ENCODE measurements around the gene ENOSF1. TPM values are rescaled to one million over a fixed set of nuclear protein-coding genes. Genes with fewer than 3 reads are reported as not detected.

ENOSF1 gene
- total RNA-seq, 1 experiment from 2014 or later = 44.6 TPM

DNA sequence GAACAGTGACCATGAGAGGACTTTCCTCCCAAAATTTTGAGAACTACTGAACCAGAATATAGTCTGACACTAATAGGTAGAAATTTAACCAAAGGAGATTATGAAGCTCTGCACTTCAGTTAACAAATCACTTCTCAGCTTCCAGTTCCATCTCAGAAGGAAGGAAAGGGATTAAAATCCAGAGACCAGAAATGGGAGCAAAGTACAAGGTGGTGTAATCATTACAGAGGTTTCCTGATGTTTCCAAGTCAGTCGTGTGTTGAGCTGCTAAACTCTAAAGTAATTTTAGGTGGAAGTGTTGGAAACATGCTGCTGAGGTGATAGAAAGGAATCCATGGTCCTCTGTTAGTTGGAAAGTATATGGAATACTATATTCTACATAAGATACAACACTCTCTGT is 44.2 kb downstream of the ENOSF1 start (continued):
- TF ChIP-seq, protein P1, sequence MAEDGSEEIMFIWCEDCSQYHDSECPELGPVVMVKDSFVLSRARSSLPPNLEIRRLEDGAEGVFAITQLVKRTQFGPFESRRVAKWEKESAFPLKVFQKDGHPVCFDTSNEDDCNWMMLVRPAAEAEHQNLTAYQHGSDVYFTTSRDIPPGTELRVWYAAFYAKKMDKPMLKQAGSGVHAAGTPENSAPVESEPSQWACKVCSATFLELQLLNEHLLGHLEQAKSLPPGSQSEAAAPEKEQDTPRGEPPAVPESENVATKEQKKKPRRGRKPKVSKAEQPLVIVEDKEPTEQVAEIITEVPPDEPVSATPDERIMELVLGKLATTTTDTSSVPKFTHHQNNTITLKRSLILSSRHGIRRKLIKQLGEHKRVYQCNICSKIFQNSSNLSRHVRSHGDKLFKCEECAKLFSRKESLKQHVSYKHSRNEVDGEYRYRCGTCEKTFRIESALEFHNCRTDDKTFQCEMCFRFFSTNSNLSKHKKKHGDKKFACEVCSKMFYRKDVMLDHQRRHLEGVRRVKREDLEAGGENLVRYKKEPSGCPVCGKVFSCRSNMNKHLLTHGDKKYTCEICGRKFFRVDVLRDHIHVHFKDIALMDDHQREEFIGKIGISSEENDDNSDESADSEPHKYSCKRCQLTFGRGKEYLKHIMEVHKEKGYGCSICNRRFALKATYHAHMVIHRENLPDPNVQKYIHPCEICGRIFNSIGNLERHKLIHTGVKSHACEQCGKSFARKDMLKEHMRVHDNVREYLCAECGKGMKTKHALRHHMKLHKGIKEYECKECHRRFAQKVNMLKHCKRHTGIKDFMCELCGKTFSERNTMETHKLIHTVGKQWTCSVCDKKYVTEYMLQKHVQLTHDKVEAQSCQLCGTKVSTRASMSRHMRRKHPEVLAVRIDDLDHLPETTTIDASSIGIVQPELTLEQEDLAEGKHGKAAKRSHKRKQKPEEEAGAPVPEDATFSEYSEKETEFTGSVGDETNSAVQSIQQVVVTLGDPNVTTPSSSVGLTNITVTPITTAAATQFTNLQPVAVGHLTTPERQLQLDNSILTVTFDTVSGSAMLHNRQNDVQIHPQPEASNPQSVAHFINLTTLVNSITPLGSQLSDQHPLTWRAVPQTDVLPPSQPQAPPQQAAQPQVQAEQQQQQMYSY (CRISPR knock-in tag; IDR thresholded peaks at IDR 0.05) = no peak
- TF ChIP-seq ATF1 (CRISPR knock-in tag; IDR thresholded peaks at IDR 0.05) (no peak), NFE2L1 (CRISPR knock-in tag; IDR thresholded peaks at IDR 0.05) (no peak), ZNF416 (CRISPR knock-in tag; IDR thresholded peaks at IDR 0.05) (no peak), HMGA2 (CRISPR knock-in tag; IDR thresholded peaks at IDR 0.05) (no peak)
- TF ChIP-seq, protein P2, sequence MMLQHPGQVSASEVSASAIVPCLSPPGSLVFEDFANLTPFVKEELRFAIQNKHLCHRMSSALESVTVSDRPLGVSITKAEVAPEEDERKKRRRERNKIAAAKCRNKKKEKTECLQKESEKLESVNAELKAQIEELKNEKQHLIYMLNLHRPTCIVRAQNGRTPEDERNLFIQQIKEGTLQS (CRISPR knock-in tag; conservative IDR thresholded peaks at IDR 0.05) = no peak
- TF ChIP-seq, protein P3, sequence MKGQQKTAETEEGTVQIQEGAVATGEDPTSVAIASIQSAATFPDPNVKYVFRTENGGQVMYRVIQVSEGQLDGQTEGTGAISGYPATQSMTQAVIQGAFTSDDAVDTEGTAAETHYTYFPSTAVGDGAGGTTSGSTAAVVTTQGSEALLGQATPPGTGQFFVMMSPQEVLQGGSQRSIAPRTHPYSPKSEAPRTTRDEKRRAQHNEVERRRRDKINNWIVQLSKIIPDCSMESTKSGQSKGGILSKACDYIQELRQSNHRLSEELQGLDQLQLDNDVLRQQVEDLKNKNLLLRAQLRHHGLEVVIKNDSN (CRISPR knock-in tag; IDR thresholded peaks at IDR 0.05) = no peak

DNA sequence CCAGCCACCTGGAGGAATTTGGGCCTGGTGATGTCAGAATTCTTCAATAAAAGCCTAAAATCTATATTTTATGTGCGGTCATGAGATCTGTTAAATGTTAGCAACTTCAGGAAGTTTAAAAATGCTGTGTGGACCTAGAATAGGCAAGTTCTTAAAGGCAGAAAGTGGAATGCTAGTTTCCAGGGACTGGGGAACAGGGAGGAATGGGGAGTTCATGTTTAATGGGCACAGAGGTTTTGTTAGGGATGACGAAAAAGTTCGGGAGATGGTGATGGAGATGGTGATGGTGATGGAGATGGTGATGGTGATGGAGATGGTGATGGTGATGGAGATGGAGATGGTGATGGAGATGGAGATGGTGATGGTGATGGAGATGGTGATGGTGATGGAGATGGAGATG is 45.8 kb downstream of the ENOSF1 start:
- TF ChIP-seq, protein P4, sequence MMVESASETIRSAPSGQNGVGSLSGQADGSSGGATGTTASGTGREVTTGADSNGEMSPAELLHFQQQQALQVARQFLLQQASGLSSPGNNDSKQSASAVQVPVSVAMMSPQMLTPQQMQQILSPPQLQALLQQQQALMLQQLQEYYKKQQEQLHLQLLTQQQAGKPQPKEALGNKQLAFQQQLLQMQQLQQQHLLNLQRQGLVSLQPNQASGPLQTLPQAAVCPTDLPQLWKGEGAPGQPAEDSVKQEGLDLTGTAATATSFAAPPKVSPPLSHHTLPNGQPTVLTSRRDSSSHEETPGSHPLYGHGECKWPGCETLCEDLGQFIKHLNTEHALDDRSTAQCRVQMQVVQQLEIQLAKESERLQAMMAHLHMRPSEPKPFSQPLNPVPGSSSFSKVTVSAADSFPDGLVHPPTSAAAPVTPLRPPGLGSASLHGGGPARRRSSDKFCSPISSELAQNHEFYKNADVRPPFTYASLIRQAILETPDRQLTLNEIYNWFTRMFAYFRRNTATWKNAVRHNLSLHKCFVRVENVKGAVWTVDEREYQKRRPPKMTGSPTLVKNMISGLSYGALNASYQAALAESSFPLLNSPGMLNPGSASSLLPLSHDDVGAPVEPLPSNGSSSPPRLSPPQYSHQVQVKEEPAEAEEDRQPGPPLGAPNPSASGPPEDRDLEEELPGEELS (CRISPR knock-in tag; IDR thresholded peaks at IDR 0.05) = no peak
- TF ChIP-seq GABPB1 (CRISPR knock-in tag; IDR thresholded peaks at IDR 0.05) = no peak
- no peak for ATAC-seq
- Mint-ChIP-seq H3K27me3 (ENCODE audit: low read depth) (no peaks in the 10 kb centered on the region), H3K36me3 (peaks cover 65% of the 10 kb centered on the region), H3K4me3 (no peak overlapping the region), H3K9me3 (peaks cover 10% of the 10 kb centered on the region), H3K27ac (no peak overlapping the region), H3K4me1 (no peaks in the 10 kb centered on the region)
- ChIA-PET CTCF (interaction anchor here (0.8 to 1.3 kb wide), 12 partner anchors 9 to 173 kb away, joined by 3 to 15 read pairs (median 6); partner anchors contain the start of genes ENOSF1 and TYMS), POLR2A (no interaction called here)
- no peak for DNase-seq (ENCODE audit: low spot score)

DNA sequence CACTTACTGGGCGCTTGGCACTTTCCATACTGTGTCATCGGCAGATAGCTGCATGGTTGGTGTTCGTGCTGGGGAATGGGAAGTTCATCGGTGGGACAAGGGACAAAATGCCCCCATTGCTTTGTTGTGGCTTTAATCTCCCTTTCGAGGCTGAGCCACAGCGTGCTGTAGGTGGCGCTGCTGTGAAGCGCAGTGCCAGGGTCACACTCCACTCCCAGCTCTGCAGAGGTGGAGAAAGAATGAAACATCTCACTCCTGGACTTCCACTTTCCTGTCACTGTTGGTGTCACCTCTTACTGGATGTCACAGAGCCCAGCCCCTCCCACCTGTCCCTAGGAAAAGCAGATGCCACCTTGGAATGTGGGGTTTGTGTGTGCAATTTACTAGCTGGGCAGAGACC is 46.3 kb downstream of the ENOSF1 start:
- peaks cover 66% of the 10 kb centered on the region for H3K36me3 Mint-ChIP-seq
- H3K4me1 Mint-ChIP-seq = no peaks in the 10 kb centered on the region
- POLR2A ChIA-PET = no interaction called here
- no peak overlapping the region for H3K27ac Mint-ChIP-seq
- no peak overlapping the region for H3K4me3 Mint-ChIP-seq
- peak; percentile 55 for DNase-seq (ENCODE audit: low spot score)
- peaks cover 14% of the 10 kb centered on the region for H3K9me3 Mint-ChIP-seq
- TF ChIP-seq, protein P5, sequence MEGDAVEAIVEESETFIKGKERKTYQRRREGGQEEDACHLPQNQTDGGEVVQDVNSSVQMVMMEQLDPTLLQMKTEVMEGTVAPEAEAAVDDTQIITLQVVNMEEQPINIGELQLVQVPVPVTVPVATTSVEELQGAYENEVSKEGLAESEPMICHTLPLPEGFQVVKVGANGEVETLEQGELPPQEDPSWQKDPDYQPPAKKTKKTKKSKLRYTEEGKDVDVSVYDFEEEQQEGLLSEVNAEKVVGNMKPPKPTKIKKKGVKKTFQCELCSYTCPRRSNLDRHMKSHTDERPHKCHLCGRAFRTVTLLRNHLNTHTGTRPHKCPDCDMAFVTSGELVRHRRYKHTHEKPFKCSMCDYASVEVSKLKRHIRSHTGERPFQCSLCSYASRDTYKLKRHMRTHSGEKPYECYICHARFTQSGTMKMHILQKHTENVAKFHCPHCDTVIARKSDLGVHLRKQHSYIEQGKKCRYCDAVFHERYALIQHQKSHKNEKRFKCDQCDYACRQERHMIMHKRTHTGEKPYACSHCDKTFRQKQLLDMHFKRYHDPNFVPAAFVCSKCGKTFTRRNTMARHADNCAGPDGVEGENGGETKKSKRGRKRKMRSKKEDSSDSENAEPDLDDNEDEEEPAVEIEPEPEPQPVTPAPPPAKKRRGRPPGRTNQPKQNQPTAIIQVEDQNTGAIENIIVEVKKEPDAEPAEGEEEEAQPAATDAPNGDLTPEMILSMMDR (IDR thresholded peaks at IDR 0.05) = peak; percentile 38; the same call in 1 of the 2 replicates
- TF ChIP-seq JUN (CRISPR knock-in tag; IDR thresholded peaks at IDR 0.05) (no peak), ZNF232 (CRISPR knock-in tag; IDR thresholded peaks at IDR 0.05) (no peak)
- CTCF ChIA-PET = interaction anchor here (0.7 to 1.3 kb wide), 13 partner anchors 8 to 173 kb away, joined by 3 to 15 read pairs (median 5); partner anchors contain the start of genes ENOSF1 and TYMS
- no peaks in the 10 kb centered on the region for H3K27me3 Mint-ChIP-seq (ENCODE audit: low read depth)
- peak; percentile 94 for ATAC-seq

DNA sequence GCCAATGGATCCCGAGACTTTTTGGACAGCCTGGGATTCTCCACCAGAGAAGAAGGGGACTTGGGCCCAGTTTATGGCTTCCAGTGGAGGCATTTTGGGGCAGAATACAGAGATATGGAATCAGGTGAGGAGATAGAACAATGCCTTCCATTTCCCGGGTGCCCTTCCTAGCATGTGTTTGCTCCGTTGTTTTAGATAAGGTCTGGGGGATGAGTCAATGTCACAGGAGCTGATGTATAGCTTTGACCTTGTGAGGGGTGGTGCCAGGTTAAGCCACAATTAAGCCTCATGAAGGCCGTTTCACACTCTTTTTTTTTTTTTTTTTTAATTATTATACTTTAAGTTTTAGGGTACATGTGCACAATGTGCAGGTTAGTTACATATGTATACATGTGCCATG is 50.2 kb downstream of the ENOSF1 start:
- Mint-ChIP-seq H3K4me1 (peaks cover 12% of the 10 kb centered on the region), H3K36me3 (peaks cover 56% of the 10 kb centered on the region), H3K27me3 (ENCODE audit: low read depth) (no peaks in the 10 kb centered on the region), H3K27ac (no peak overlapping the region), H3K4me3 (no peak overlapping the region), H3K9me3 (peaks cover 15% of the 10 kb centered on the region)
- ChIA-PET CTCF (interaction anchor here (1.3 kb wide), 1 partner anchor 38 kb away, joined by 3 read pairs; no protein-coding TSS in a partner anchor), POLR2A (no interaction called here)
- ATAC-seq (no peak), DNase-seq (ENCODE audit: low spot score) (no peak)
- no peak for TF ChIP-seq SOX15 (CRISPR knock-in tag; IDR thresholded peaks at IDR 0.05)

Data from WTC11 (cell line).